Rectal smooth muscle tissue (tissue), 1 donor: ENCODE results near the gene HCFC1R1.

ENCODE experiments used
- H3K27ac ChIP-seq: one replicate; pipeline ENCODE4 v1.7.0; 2013; ENCODE audit warnings: low read depth, low read length, inconsistent platforms
- H3K27me3 ChIP-seq: one replicate; pipeline ENCODE4 v1.7.0; 2013; ENCODE audit warnings: low read length; ENCODE audit not compliant: control insufficient read depth, insufficient read depth
- H3K36me3 ChIP-seq: one replicate; pipeline ENCODE4 v1.7.0; 2013; ENCODE audit warnings: low read length; ENCODE audit not compliant: control insufficient read depth, insufficient read depth
- H3K4me1 ChIP-seq: one replicate; pipeline ENCODE4 v1.7.0; 2013; ENCODE audit warnings: low read length; ENCODE audit not compliant: control insufficient read depth, insufficient read depth
- H3K4me3 ChIP-seq: one replicate; pipeline ENCODE4 v1.7.0; 2013; ENCODE audit warnings: low read length
- H3K9ac ChIP-seq: one replicate; pipeline ENCODE4 v1.7.0; 2013; ENCODE audit warnings: low read length

HCFC1R1 gene

GRCh38 chr16:2979669-2980226, 44.0 kb downstream of the HCFC1R1 start:
- no peaks in the 10 kb centered on the region for H3K27me3 ChIP-seq
- no peak overlapping the region for H3K27ac ChIP-seq
- H3K36me3 ChIP-seq, result no peaks in the 10 kb centered on the region
- peaks cover 2% of the 10 kb centered on the region for H3K4me1 ChIP-seq
- no peak overlapping the region for H3K9ac ChIP-seq
- peak overlapping the region; percentile 57 for H3K4me3 ChIP-seq

DNA sequence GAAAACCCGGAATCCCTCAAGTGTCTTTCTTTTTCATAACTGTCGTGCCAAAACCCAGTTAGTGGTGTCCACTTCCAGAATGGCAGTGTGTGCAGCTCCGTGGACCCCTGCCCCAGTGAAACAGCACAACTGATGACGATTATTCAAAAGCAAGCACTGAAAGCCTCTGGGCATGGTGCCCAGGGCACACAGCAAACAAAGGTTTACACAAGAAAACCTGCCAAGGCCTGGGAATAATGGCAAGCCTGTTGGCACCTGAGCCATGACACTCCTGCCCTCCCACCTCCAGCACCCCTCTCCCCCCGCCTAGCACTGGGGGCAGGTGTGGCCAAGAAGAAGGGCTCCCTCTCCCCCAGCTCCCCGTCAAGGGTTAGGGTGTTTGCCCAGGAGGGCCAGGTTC, 46.3 kb downstream of the HCFC1R1 start:
- no peaks in the 10 kb centered on the region for H3K27me3 ChIP-seq
- no peaks in the 10 kb centered on the region for H3K36me3 ChIP-seq
- no peak overlapping the region for H3K4me3 ChIP-seq
- H3K27ac ChIP-seq, result no peak overlapping the region
- no peak overlapping the region for H3K9ac ChIP-seq
- H3K4me1 ChIP-seq, result peaks cover 2% of the 10 kb centered on the region

DNA sequence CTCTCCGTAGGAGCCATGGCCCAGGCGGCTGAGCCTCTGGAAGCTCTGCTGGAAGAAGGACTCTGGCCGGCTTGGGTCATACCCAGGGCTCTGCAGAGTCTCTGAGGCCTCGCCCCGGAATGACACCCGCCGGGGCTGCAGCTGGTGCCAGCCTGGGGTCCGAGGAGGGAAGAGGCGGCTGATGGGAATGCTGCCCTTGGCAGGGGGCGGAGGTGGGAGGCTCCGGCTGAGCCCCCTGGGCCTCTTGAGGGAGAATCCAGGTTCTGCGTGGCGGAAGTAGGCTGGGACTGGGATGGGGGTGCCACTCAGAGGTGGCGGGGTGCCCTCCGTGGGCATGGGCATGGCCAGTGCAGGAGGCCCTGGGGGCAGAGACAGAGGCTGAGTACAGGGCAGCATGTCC, 47.1 kb downstream of the HCFC1R1 start:
- Histone ChIP-seq H3K27ac (no peak overlapping the region), H3K36me3 (no peaks in the 10 kb centered on the region), H3K4me3 (no peak overlapping the region), H3K27me3 (no peaks in the 10 kb centered on the region), H3K9ac (no peak overlapping the region), H3K4me1 (peaks cover 2% of the 10 kb centered on the region)

DNA sequence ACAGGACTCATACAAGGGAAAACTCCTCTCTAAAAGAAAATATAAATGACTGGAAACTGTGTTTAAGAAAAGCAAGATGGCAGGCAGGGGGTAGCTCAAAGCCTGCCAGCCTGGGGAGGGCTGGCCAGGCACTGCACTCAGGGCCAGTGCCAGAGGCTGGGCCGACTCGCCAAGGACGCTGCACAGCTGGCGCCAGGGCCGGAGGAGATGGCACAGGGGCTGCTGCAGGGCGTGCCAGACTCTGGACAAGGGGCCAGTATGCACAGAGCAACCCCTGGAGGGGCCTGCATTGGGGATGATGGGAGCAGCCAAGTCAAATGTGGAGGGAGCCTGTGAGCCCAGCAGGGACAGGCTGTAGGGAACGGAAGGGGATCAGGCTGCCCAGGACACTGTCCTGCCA, 47.5 kb downstream of the HCFC1R1 start:
- Histone ChIP-seq H3K27ac (no peak overlapping the region), H3K4me1 (peaks cover 2% of the 10 kb centered on the region), H3K4me3 (no peak overlapping the region), H3K27me3 (no peaks in the 10 kb centered on the region), H3K9ac (no peak overlapping the region), H3K36me3 (no peaks in the 10 kb centered on the region)

GRCh38 chr16:2975161-2975795, 48.5 kb downstream of the HCFC1R1 start:
- Histone ChIP-seq H3K36me3 (no peaks in the 10 kb centered on the region), H3K4me3 (no peak overlapping the region), H3K4me1 (peaks cover 2% of the 10 kb centered on the region), H3K9ac (no peak overlapping the region), H3K27ac (no peak overlapping the region), H3K27me3 (peaks cover 3% of the 10 kb centered on the region)

- Histone ChIP-seq H3K27ac (no peak overlapping the region), H3K9ac (no peak overlapping the region), H3K36me3 (no peaks in the 10 kb centered on the region), H3K4me3 (no peak overlapping the region), H3K27me3 (peaks cover 4% of the 10 kb centered on the region), H3K4me1 (peaks cover 1% of the 10 kb centered on the region)
Measured at GRCh38 chr16:2974319-2975056, 49.3 kb downstream of the HCFC1R1 start.

- no peak overlapping the region for H3K9ac ChIP-seq
- no peaks in the 10 kb centered on the region for H3K36me3 ChIP-seq
- no peak overlapping the region for H3K27ac ChIP-seq
- peaks cover 4% of the 10 kb centered on the region for H3K27me3 ChIP-seq
- H3K4me1 ChIP-seq, result peaks cover 2% of the 10 kb centered on the region
- no peak overlapping the region for H3K4me3 ChIP-seq
Measured at GRCh38 chr16:2973605-2974318, 50.0 kb downstream of the HCFC1R1 start.

DNA sequence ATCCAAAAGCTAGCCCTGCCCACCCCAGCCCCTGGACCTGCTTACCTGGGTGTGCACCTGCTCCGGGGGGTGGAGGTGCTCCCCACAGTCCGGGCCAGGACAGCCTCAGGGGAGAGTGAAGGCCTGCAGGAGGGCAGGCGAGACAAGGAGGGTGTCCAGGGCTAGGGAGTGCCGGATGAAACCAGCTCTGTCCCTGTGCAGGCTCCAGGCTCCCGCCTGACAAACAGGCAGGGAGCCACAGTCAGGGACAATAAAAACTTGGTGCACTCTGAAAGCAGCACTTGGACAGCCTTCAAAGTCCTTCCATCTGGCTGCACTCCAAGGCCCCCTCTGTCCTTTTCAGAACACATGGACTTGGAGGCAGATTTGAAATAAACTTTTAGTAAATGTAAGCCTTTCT, 50.6 kb downstream of the HCFC1R1 start:
- Histone ChIP-seq H3K36me3 (no peaks in the 10 kb centered on the region), H3K27ac (no peak overlapping the region), H3K4me1 (peaks cover 2% of the 10 kb centered on the region), H3K4me3 (no peak overlapping the region), H3K27me3 (peaks cover 4% of the 10 kb centered on the region), H3K9ac (no peak overlapping the region)
